Stimulated activated naive CD4-positive, alpha-beta T cell treated with Interleukin-2 at 50 U/mL for 16 hours (primary cell): ENCODE results near the gene B4GALNT1.

Experiments used
- DNase-seq: peaks from one replicate; lab custom pipeline; 2025; lab: John Stamatoyannopoulos, UW

B4GALNT1 gene

DNA sequence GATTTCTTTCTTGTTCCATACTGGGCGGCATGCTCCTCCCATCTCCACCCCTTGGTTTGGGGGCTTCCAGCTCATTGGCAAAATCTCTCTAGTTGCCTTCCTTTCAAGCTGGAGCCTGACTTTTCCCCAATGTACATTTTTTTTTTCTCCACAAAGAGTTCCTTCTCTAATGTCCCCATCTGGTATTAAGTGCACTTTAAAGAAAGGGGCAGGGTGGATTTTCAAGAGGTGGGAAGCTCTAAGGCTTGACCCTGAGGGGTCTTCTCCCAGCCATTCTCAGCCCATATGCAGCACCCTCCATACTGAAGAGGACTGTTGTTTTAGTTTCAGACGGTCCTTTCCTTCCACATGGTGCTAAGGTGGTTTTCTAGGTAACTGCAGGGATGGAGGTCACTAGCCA lies 47.8 kb downstream of the B4GALNT1 start:
- no peak for DNase-seq

DNA sequence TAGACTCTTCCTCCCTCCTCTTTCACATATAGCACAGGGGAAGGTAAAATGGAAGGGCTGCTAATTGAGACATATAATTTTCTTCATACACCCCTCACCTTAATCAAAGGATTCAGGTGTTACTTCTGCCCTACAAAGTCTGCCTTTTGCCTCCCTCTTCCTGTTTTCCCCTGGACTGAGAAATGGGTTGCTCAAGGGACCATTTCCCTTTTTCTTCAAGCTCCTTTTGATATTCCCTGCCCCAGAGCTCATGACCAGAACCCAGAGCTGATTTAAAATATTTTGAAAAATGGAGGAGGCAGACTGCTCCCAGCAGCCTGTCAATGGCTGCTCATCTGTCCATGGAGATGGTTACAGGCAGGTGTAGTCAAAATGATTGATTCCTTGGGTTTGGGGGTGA lies 48.3 kb downstream of the B4GALNT1 start:
- DNase-seq: no peak

DNA sequence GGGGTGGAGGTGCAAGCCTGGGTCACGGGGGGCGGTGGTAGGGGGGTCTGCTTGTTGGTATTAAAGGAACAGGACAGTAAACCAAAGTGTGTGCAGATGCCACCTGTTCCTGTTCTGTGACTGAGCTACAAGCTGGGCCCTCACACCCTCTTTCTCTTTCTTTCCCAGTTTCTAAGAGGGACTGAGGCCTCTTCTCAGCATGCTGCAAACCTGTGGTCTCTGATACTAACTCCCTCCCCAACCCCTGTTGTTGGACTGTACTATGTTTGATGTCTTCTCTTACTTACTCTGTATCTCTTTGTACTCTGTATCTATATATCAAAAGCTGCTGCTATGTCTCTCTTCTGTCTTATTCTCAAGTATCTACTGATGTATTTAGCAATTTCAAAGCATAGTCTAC lies 49.0 kb downstream of the B4GALNT1 start:
- DNase-seq: no peak

DNA sequence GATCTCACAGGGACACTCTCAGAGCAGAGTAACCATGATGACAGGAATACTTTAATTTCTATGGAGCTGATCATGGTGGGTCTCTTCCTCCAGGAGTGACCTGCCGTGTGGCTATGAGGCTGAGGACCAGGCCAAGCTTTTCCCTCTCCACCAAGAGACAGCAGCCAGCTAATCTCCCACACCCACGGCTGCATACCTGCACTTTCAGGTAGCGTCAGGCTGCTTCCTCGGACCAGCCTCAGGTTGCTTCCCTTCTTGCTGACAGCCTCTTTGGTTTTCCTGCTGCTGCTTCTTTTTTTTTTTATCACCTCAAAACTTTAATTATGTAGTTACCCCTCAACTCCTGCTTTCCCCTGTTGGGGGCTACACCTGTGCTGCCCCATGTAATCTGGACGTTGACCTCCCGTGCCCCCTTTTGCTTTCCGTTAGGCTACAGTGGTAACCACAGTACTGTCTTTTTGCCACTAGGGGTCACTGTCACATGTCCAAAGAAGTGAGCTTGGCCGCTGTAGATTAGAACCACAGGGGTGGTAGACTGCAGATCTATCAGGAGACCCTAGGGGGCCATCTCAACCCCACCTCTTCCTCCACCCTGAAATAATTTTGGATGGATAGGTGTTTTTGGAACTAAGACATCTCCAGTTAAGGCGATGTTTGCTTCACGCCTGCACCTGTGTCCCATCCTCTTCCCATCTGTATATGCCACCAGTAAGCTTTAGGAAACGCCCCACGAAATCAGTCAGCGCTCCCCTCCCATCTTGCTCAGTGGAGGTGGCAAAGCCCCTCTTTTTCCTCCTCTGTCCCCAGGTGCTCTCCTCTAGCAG lies 49.8 kb downstream of the B4GALNT1 start:
- DNase-seq: peak; percentile 50

DNA sequence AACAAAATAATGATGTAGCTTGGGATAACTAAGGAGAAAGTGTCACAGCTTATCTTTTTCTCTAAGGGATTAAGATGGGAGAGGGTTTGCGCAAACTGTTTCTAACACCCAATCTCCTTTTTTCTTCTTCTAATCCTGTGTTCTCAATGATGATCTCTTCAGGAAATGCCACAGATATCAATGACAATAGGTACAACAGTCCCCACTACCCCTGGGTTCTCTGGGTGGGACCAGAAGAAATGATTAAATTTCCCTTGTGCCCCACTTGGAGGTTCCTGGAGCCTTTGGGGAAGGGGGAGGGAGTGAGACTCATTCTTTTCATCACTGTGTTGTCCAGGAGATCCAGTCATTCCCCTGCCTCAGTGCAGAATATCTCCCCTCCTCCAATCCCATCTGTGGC lies 50.6 kb downstream of the B4GALNT1 start:
- DNase-seq: no peak

DNA sequence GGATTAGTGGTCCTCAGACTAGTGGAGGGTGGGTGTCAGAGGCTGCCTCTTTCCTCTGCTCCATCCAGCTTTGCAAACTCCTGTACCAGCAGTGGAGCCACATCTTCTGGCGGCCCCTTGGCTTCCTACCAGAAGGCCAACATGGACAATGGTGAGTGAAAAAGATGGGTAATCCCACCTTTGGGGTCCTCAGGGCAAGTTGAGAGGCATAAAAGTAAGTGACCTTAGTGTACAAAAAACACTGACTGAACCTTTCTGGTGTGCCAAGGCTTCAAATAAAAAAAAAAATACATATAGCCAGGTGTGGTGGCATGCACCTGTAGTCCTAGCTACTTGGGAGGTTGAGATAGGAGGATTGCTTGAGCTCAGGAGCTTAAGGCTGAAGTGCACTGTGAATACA lies 51.2 kb downstream of the B4GALNT1 start:
- DNase-seq: no peak

DNA sequence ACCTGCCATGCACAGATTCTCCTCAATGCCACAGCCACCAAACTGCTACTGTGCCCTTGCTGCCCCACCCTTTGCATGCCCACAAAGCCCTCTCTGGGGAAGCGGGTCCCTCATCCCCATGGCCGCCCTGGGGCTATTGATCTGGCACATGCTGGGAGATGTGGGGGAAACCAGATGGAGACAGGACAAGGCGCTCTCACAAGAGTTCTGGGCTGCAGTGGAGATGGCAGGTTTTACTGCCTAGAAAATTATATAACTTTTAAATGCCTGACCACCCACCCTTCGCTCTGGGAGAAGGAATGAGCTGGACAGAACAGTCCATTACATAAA lies 52.6 kb downstream of the B4GALNT1 start:
- DNase-seq: no peak

DNA sequence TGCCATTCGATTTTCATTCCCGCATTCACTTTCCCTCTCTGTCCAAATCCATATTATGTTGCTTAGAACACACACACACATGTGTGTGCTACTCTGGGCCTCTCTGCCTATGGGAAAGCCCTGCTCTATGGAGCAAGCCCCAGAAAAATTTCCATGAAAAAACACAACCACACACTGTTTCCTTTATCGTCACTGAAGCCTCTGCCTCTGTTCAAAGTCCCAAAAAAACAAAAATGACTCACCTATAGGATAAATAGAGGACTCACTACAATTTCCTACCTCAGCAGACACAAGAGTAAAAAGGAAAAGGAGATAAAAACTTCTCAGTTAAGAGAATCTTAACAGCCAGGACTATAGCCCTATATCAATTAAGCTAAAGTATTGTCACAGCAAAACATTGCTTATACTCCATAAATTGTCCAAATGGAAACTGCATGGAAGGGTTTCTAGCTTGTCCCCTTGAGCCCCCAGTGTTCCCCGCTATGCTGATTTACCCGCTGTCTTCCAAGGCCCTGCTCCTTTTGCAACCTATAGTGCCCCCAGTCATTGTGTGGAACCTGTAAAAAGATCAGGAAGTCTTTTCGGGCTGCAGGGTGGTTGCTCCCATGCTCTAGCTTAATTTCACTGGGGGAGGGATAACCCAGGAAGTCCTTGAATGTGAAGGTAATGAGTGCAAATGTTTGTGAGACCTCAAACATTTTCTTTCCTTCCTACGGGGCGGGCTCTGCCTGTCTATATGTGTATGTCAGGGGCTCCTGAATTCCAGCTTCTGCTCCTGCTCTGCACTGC lies 53.1 kb downstream of the B4GALNT1 start:
- no peak for DNase-seq

DNA sequence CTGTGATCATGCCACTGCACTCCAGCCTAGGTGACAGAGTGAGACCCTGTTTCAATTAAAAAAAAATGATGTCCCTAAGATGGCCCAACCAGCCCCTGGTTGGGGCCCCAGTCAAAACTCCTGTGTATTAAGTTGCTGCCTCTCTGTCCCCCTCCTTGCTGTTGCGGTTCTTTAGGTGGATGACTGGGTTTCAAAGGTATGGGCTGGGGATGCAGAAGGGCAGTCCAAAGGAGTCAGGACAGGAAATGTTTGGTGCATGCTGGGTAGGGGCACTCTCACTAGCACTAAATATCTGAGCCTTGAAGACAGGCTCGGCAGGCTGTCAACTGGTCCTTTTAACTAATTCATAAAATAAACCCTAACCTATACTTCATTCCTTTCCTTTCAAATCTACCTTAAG lies 54.0 kb downstream of the B4GALNT1 start:
- DNase-seq: no peak

DNA sequence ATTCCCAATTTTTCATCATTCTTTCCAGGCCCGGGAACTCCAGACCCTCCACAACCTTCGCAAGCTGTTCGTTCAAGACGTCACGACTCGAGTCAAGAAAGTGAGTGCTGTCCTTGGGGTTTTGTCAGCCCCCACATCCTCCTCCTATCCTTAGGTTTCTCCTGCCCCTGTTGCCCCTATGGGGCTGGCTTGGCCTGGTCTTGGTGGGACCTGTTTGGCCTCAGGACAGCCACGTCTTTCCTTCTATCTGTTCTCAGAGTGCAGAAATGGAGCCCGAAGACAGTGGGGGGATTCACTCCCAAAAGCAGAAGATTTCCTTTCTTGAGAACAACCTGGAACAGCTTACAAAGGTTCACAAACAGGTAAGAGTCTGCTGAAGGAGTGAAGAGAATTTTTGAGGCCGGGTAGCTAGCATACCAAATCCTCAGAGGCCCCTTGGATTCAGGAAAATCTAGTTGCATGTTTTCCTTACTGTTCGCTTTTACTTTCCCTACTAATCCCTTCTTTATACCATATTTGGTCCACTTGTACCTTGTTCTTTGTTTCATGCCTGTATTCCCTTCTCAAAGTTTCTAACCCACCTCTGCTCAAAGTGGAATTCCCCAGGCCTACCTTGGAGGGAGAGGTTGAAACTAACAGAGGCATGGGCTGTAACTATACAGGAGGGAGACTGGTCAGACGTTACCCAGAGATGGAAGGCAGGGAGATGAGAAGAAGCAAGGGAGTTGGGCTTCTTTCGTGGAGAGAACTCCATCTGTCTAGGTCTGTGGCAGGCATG lies 54.8 kb downstream of the B4GALNT1 start:
- no peak for DNase-seq

DNA sequence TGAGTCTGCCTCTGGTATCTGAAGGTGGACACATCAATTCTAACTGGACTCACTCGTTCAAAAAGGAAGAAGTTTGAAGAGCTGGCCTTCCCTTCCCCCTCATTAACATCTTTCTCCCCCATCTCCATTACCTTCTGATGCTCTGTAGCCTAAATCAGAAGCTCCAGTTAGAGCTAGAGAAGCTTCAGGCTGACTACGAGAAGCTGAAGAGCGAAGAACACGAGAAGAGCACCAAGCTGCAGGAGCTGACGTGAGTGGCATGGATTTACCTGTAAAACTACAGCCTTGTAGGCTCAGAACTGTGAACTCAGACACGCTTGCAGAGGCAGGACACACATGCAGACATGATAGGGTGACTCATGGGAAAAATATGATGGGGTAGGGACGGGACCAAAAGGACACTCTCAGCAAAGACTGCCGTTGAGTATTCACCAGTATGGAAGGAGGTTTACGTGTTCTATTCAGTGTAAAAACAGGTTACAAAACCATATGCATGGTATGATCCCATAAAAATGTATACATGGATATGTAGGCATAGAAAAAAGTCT lies 56.3 kb downstream of the B4GALNT1 start:
- no peak for DNase-seq
